H1 (cell line): ENCODE results near the gene TNIP1. TPM values are rescaled to one million over a fixed set of nuclear protein-coding genes. Genes with fewer than 3 reads are reported as not detected.

Source experiments
- CTCF ChIA-PET: fragments of 300-600 bp; sonication (Branson Sonifier 250); formaldehyde crosslinking; loops from one replicate; lab custom pipeline; 2021; ENCODE audit not compliant: partially characterized antibody; lab: Charles Lee
- POLR2A ChIA-PET: fragments of 300-600 bp; sonication (Branson Sonifier 250); formaldehyde crosslinking; loops from one replicate; lab custom pipeline; 2021; ENCODE audit warnings: inconsistent platforms; ENCODE audit not compliant: partially characterized antibody; lab: Charles Lee
- DNase-seq, 2 experiments: peaks; one replicate each; pipeline versions ENCODE4 v3.0.0 to v3.0.0-alpha.2; 2010 to 2022; ENCODE audit warnings: low spot score in 2 of 2, low read depth in 1 of 2, mixed read lengths in 1 of 2
- FAIRE-seq: peaks from 2 replicates; lab custom pipeline; 2011; peaks lifted over from hg19 to GRCh38; lab: Jason Lieb, UNC
- H2AFZ ChIP-seq: 2 replicates; pipeline ENCODE4 v1.8.1; 2012; ENCODE audit warnings: low read length, inconsistent platforms
- H2AK5ac ChIP-seq: 2 replicates; pipeline ENCODE4 v1.6.1; 2013; ENCODE audit warnings: low read depth, low read length
- H2BK120ac ChIP-seq: replicated peaks from 2 replicates; pipeline ENCODE3; 2013; ENCODE audit warnings: low read depth, low read length, inconsistent platforms
- H2BK12ac ChIP-seq: 2 replicates; pipeline ENCODE4 v1.6.1; 2013; ENCODE audit warnings: low read depth, low read length
- H2BK15ac ChIP-seq: 2 replicates; pipeline ENCODE4 v1.6.1; 2013; ENCODE audit warnings: low read length
- H2BK20ac ChIP-seq: 2 replicates; pipeline ENCODE4 v1.6.1; 2013; ENCODE audit warnings: low read length
- H2BK5ac ChIP-seq: 2 replicates; pipeline ENCODE4 v1.6.1; 2013; ENCODE audit warnings: low read depth, low read length
- H3K14ac ChIP-seq: 2 replicates; pipeline ENCODE4 v1.6.1; 2013; ENCODE audit warnings: inconsistent platforms; ENCODE audit not compliant: insufficient read length
- H3K18ac ChIP-seq: 2 replicates; pipeline ENCODE4 v1.6.1; 2013; ENCODE audit warnings: low read length; ENCODE audit errors: extremely low read depth
- H3K23ac ChIP-seq: 2 replicates; pipeline ENCODE4 v1.6.1; 2013; ENCODE audit warnings: inconsistent platforms; ENCODE audit not compliant: insufficient read length
- H3K23me2 ChIP-seq: 2 replicates; pipeline ENCODE4 v1.6.1; 2013; ENCODE audit warnings: low read depth, low read length
- H3K27ac ChIP-seq: 2 replicates; pipeline ENCODE4 v1.6.1; 2011; ENCODE audit warnings: low read depth, low read length, inconsistent platforms
- H3K27me3 ChIP-seq, 4 experiments: replicated peaks in 1 of 4; 1 replicate in 1 of 4; 2 replicates in 3 of 4; pipeline versions ENCODE4 v1.6.1 to v1.8.1; 2011 to 2013; ENCODE audit warnings: low read length in 3 of 4, mild to moderate bottlenecking in 3 of 4, inconsistent platforms in 2 of 4, mixed read lengths in 2 of 4, moderate library complexity in 1 of 4; ENCODE audit not compliant: control insufficient read depth in 3 of 4, insufficient read depth in 3 of 4; ENCODE audit errors: extremely low read depth in 1 of 4
- H3K36me3 ChIP-seq, 4 experiments: 2 replicates each; pipeline versions ENCODE4 v1.6.1 to v1.8.1; 2011 to 2013; ENCODE audit warnings: mild to moderate bottlenecking in 4 of 4, low read length in 3 of 4, moderate library complexity in 2 of 4, control low read depth in 1 of 4, inconsistent platforms in 1 of 4; ENCODE audit not compliant: insufficient read depth in 4 of 4, control insufficient read depth in 2 of 4
- H3K4ac ChIP-seq: replicated peaks from 2 replicates; pipeline ENCODE3; 2013; ENCODE audit warnings: low read length, low read depth, mixed read lengths, inconsistent platforms; ENCODE audit not compliant: insufficient read length
- H3K4me1 ChIP-seq, 4 experiments: replicated peaks in 1 of 4; 1 replicate in 1 of 4; 2 replicates in 3 of 4; pipeline versions ENCODE4 v1.6.1 to v1.8.1; 2011 to 2013; ENCODE audit warnings: low read length in 3 of 4, inconsistent platforms in 2 of 4, mixed read lengths in 1 of 4; ENCODE audit not compliant: insufficient read depth in 4 of 4, control insufficient read depth in 3 of 4
- H3K4me2 ChIP-seq, 2 experiments: 2 replicates each; pipeline versions ENCODE4 v1.6.1 to v1.8.1; 2011 to 2013; ENCODE audit warnings: low read depth in 2 of 2, low read length in 2 of 2, control low read depth in 1 of 2, inconsistent platforms in 1 of 2, mild to moderate bottlenecking in 1 of 2; ENCODE audit not compliant: insufficient read depth in 1 of 2
- H3K4me3 ChIP-seq, 4 experiments: fragments of 200-600, 300-600 bp in 1 of 4; sonication (generic), shearing (Covaris generic), sonication (Bioruptor Twin) in 1 of 4; 2 replicates each; pipeline versions ENCODE4 v1.5.1 to v1.8.1; 2011 to 2016; ENCODE audit warnings: low read length in 4 of 4, low read depth in 3 of 4, control low read depth in 2 of 4, inconsistent platforms in 2 of 4, mild to moderate bottlenecking in 2 of 4, mixed read lengths in 1 of 4, moderate library complexity in 1 of 4; ENCODE audit not compliant: insufficient read depth in 2 of 4; ENCODE audit errors: extremely low read depth in 1 of 4
- H3K56ac ChIP-seq: replicated peaks from 2 replicates; pipeline ENCODE3; 2013; ENCODE audit warnings: low read depth, mild to moderate bottlenecking, mixed read lengths, low read length, inconsistent platforms; ENCODE audit not compliant: insufficient read length
- H3K79me1 ChIP-seq: 2 replicates; pipeline ENCODE4 v1.6.1; 2013; ENCODE audit warnings: low read depth, low read length, control low read depth
- H3K79me2 ChIP-seq, 2 experiments: 2 replicates each; pipeline versions ENCODE4 v1.6.1 to v1.8.1; 2012 to 2013; ENCODE audit warnings: low read length in 2 of 2, mild to moderate bottlenecking in 2 of 2, inconsistent platforms in 1 of 2; ENCODE audit not compliant: insufficient read depth in 2 of 2, control insufficient read depth in 1 of 2
- H3K9ac ChIP-seq, 4 experiments: replicated peaks in 1 of 4; 1 replicate in 1 of 4; 2 replicates in 3 of 4; pipeline versions ENCODE4 v1.6.1 to v1.8.1; 2011 to 2013; ENCODE audit warnings: low read depth in 3 of 4, low read length in 3 of 4, control low read depth in 2 of 4, mild to moderate bottlenecking in 2 of 4, moderate library complexity in 2 of 4, inconsistent platforms in 1 of 4; ENCODE audit errors: extremely low read depth in 1 of 4
- H3K9me3 ChIP-seq, 2 experiments: 2 replicates each; pipeline versions ENCODE4 v1.6.1 to v1.8.1; 2012 to 2013; ENCODE audit warnings: mild to moderate bottlenecking in 2 of 2, moderate library complexity in 2 of 2, control low read depth in 1 of 2, inconsistent platforms in 1 of 2, low read depth in 1 of 2, low read length in 1 of 2, mixed read lengths in 1 of 2; ENCODE audit not compliant: insufficient read depth in 2 of 2
- H4K20me1 ChIP-seq, 2 experiments: replicated peaks in 1 of 2; 2 replicates each; pipeline versions ENCODE3 to v1.8.1; 2011 to 2013; ENCODE audit warnings: inconsistent platforms in 2 of 2, low read length in 2 of 2, mild to moderate bottlenecking in 1 of 2; ENCODE audit not compliant: insufficient read depth in 2 of 2, control insufficient read depth in 1 of 2
- H4K5ac ChIP-seq: 2 replicates; pipeline ENCODE4 v1.6.1; 2013; ENCODE audit warnings: low read length, low read depth, mixed read lengths, inconsistent platforms; ENCODE audit not compliant: insufficient read length
- H4K8ac ChIP-seq: 2 replicates; pipeline ENCODE4 v1.8.0; 2013; ENCODE audit warnings: mild to moderate bottlenecking, moderate library complexity, low read length, inconsistent platforms; ENCODE audit not compliant: insufficient read depth; ENCODE audit errors: extremely low read depth
- H4K91ac ChIP-seq: replicated peaks from 2 replicates; pipeline ENCODE3; 2013; ENCODE audit warnings: low read length, mixed read lengths, inconsistent platforms; ENCODE audit not compliant: insufficient read length
- KDM4A ChIP-seq: IDR thresholded peaks from one replicate; pipeline ENCODE4 v1.7.1; 2012; ENCODE audit warnings: low read depth, mild to moderate bottlenecking, moderate library complexity, low read length, inconsistent platforms; ENCODE audit not compliant: severe bottlenecking
- USF2 ChIP-seq: IDR thresholded peaks from 2 replicates; pipeline ENCODE4 v1.6.1; 2011; ENCODE audit warnings: low read length, improper control_type of control experiment
- WGBS, 2 experiments: shearing (Covaris generic) in 1 of 2; methylation state at CpG; one replicate each; pipeline versions ENCODE4 v1.1.6 to v1.1.7; 2013 to 2015; ENCODE audit warnings: low lambda C conversion rate in 2 of 2, mixed read lengths in 2 of 2, inconsistent platforms in 1 of 2, low coverage in 1 of 2, missing lambda C conversion rate in 1 of 2; ENCODE audit not compliant: insufficient replicate concordance in 2 of 2, insufficient coverage in 1 of 2, insufficient read length in 1 of 2; ENCODE audit errors: extremely low coverage in 1 of 2, missing lambda C conversion rate in 1 of 2; 5-methylcytosine and 5-hydroxymethylcytosine counted together
- polyA plus RNA-seq, 7 experiments: library from polyadenylated mRNA; depleted of rRNA in 3 of 7; stranded (reverse) in 5 of 7; unstranded in 2 of 7; fragments of >200 nt in 5 of 7; fragments of 200-250 nt in 2 of 7; gene quantifications; 1 replicate in 5 of 7; 2 replicates in 1 of 7; 4 replicates in 1 of 7; pipeline versions ENCODE4 v1.2.1 to v1.2.3, GENCODE V29; 2011 to 2013; ENCODE audit warnings: missing spikeins in 2 of 7, mixed read lengths in 2 of 7
- total RNA-seq: library from RNA; stranded (reverse); fragmentation: NEBNext Ultra II Directional; extraction: Animal tissue kit (Norgen Biotek cat#: 25700); gene quantifications from 2 replicates; pipeline ENCODE4 v1.2.1, GENCODE V29; 2021

The TNIP1 gene
- total and polyA plus RNA-seq, 2 of the 8 experiments (the other 6 are each of a cell fraction or from before 2014, with no cell fraction given) = 14.2 to 31.9 TPM

- peaks cover 6% of the 10 kb centered on the region; the same call in 1 of the 2 replicates for H3K23me2 ChIP-seq
- H2BK20ac ChIP-seq = no peak overlapping the region
- no peak overlapping the region for H2BK5ac ChIP-seq
- H4K8ac ChIP-seq = no peak overlapping the region
- H3K4me2 ChIP-seq = no peak overlapping the region
- DNase-seq (no peak), FAIRE-seq (no peak)
- no peak overlapping the region for H3K23ac ChIP-seq
- 91% methylated on average over 7 of the region's 7 CpGs; no CpG with 5 or more reads in 1 of the 2 experiments for WGBS, 2 experiments
- no peaks in the 10 kb centered on the region for H3K9me3 ChIP-seq
- H2BK15ac ChIP-seq = no peak overlapping the region
- no peaks in the 10 kb centered on the region; the same call in 1 of the 2 replicates for H3K79me1 ChIP-seq
- H2BK12ac ChIP-seq = no peak overlapping the region
- H3K27me3 ChIP-seq = peaks cover 0 to 5% (median 5%) of the 10 kb centered on the region in 4 experiments; a peak in 6 of 7 replicates
- no peak for TF ChIP-seq USF2
- no peak for TF ChIP-seq KDM4A
- no peak overlapping the region for H3K56ac ChIP-seq
- no peak overlapping the region for H3K14ac ChIP-seq
- H3K9ac ChIP-seq = no peak overlapping the region
- no peak overlapping the region for H2AK5ac ChIP-seq
- no peak overlapping the region for H3K4ac ChIP-seq
- H3K18ac ChIP-seq = no peak overlapping the region
- no peak overlapping the region for H2BK120ac ChIP-seq
- H4K5ac ChIP-seq = no peak overlapping the region
- no peak overlapping the region for H3K27ac ChIP-seq
- no peak overlapping the region for H3K4me3 ChIP-seq
- peaks cover 0 to 1% (median 0%) of the 10 kb centered on the region in 4 experiments; a peak in 1 of 7 replicates for H3K4me1 ChIP-seq
- no peak overlapping the region for H4K91ac ChIP-seq
- peaks cover 0 to 3% of the 10 kb centered on the region in 2 experiments for H4K20me1 ChIP-seq
- CTCF ChIA-PET = interaction anchor here (0.8 to 5.2 kb wide), 10 partner anchors 9 to 141 kb away, joined by 3 to 25 read pairs (median 3); no protein-coding TSS in a partner anchor
- no peaks in the 10 kb centered on the region for H3K79me2 ChIP-seq
- H2AFZ ChIP-seq = no peak overlapping the region
- POLR2A ChIA-PET = interaction anchor here (1.7 kb wide), 1 partner anchor 14 kb away, joined by 5 read pairs; no protein-coding TSS in a partner anchor
- peaks cover 0 to 3% (median under 1%) of the 10 kb centered on the region in 4 experiments; a peak in 3 of 8 replicates for H3K36me3 ChIP-seq
Measured at GRCh38 chr5:151025250-151025606, 55.6 kb downstream of the TNIP1 start.
